Measurements from ENCODE around the gene PDPK1.

- TF ChIP-seq, protein P1, sequence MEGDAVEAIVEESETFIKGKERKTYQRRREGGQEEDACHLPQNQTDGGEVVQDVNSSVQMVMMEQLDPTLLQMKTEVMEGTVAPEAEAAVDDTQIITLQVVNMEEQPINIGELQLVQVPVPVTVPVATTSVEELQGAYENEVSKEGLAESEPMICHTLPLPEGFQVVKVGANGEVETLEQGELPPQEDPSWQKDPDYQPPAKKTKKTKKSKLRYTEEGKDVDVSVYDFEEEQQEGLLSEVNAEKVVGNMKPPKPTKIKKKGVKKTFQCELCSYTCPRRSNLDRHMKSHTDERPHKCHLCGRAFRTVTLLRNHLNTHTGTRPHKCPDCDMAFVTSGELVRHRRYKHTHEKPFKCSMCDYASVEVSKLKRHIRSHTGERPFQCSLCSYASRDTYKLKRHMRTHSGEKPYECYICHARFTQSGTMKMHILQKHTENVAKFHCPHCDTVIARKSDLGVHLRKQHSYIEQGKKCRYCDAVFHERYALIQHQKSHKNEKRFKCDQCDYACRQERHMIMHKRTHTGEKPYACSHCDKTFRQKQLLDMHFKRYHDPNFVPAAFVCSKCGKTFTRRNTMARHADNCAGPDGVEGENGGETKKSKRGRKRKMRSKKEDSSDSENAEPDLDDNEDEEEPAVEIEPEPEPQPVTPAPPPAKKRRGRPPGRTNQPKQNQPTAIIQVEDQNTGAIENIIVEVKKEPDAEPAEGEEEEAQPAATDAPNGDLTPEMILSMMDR (IDR thresholded peaks at IDR 0.05; ENCODE audit: low read depth, low read length), result no peak
- TF ChIP-seq POLR2A (IDR thresholded peaks at IDR 0.05; ENCODE audit: extremely low read depth, insufficient read length), result no peak
- TF ChIP-seq, protein P2, sequence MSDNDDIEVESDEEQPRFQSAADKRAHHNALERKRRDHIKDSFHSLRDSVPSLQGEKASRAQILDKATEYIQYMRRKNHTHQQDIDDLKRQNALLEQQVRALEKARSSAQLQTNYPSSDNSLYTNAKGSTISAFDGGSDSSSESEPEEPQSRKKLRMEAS (IDR thresholded peaks at IDR 0.05; ENCODE audit: low read depth, low read length), result no peak
Observed at GRCh38 chr16:2527071-2527783, 10.6 kb upstream of the PDPK1 start.

Data from NB4 (cell line).